NCI-H187 (cell line): Measurements from ENCODE around the gene TMEM222.

Experiments used
- DNase-seq, 2 experiments: peaks; one replicate each; lab custom pipeline; 2025; lab: John Stamatoyannopoulos, UW

The TMEM222 gene

DNA sequence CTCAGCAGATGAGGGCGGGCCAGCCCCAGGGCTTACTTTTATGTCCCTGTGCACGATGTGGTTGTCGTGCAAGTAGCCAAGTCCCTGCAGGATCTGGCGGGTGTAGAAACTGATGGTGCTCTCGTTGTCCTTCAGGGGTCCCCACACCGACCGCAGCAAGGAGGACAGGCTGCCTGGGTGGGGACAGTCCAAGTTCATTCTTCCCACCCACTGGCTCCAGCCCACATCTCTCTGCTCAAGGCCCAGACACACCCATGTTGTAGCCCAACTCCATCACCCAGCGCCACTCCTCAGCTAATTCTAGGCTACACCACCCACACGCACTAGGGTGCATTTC, 37.8 kb downstream of the TMEM222 start:
- DNase-seq = no peak

DNA sequence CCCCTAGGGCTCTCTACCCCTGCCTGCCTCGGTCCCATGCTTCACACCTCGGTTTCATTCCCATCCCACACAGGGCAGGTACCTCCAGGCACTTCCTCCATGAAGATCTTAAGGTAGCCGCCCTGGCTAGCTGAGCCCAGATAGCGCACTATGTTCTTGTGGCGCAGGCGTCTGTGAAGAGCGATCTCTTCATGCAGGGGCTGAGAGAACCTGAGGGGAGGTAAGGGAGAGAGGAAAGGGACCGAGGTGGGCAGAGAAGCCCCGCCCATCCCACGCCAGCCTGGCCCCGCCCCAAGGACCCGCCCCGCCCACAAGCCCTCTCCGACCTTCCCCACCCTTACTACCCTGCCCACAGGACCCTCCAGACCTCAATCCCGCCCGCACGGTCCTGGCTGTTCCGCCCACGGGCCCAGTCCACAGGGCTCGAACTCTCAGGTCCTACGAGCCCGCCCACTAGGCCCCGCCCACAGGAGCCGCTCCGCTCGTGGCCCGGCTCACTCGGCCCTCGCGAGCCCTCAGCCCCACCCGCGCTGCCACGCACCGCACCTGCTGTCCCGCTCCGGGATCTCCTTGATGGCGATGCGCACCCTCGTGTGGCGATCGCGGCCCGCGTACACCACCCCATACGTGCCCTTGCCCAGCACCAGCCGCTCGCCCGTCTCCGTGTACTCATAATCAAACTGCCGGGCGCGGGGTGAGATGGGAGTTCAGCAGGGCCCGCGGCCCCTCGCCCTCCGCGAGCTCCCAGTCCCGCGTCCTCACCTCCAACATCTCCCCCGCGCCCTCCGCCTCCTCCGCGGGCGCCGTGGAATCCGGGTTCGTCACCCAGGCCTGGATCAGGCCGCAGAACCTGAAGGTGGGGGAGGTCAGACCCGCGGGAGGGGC, 38.4 kb downstream of the TMEM222 start:
- no peak for DNase-seq

DNA sequence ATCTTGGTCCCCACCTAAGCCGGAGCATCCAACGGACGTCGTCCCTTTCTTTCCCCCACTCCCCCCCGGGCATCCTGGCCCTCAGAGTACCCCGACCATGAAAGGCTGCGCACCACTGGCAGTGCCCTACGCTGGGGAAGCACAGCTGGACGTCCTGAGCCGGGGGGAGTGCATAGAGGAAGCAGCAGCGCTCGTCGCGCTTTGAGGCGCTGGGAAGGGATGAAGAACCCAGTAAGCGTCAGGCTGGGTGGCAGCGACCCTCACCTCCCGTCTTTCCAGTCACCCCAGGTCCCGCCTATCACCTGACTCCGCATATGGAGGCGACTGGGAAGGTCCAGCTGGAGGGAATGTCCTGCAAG, 39.1 kb downstream of the TMEM222 start:
- DNase-seq = no peak

DNA sequence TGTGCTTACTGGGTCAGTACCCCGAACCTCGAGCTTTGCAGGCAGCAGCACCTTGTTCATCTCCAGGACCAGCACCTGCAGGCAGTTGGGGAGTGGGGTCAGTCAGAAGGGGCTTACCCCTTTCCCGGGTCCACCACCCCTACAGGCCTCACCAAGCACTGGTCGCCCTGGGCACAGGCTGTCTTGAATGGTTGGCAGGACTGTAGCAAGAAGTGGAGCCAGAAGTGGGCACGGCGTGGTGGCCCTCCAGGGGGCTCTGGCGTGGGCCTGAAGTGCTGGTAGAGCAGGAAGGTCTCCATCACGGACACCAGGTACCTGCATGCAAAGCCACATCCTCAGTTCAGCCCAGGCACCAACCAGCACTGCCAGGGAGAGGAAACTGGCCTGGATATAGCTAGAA, 39.6 kb downstream of the TMEM222 start:
- no peak for DNase-seq

DNA sequence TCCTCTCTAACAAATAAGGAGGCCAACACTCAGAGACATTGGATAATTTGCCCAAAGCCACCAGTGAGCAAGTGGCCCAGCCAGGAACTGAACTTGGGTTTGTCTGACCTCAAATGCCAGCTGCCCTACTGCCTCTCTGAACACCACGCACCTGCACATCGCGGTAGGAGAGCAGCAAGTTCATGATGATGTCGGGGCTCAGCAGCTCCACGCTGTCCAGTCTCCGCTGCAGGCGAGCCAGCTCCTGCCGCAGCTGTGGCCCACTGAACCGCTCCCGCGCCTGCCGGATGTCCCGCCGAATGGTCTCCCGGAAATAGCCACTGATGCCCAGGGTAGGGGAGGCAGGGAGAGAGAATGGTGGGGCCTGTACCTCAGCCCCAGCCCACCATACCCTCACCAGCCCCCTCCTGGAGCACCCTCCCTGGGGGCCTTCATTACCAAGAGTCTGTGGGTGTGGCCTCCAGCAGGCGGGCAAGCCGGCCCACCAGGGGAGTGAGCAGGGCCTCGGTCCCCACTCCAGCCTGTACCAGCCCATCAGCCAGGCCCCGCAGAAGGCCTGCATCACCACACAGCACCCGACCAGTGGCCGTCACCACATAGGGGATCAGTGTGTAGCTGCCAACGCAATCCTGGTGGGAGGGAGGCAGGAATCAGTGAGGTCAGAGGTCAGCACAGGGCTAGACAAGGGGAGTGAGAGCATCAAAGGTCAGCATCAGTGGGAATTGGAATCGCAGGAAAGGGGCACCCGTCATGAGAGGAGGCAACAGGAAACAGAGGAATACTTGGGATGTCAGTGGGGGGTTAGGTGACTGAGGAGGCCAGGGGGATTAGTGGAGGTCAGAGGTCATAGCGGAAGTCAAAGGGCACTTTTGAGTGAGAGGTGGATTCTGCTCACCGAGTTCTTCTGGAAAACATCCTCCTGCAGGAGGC, 42.1 kb downstream of the TMEM222 start:
- DNase-seq = no peak

DNA sequence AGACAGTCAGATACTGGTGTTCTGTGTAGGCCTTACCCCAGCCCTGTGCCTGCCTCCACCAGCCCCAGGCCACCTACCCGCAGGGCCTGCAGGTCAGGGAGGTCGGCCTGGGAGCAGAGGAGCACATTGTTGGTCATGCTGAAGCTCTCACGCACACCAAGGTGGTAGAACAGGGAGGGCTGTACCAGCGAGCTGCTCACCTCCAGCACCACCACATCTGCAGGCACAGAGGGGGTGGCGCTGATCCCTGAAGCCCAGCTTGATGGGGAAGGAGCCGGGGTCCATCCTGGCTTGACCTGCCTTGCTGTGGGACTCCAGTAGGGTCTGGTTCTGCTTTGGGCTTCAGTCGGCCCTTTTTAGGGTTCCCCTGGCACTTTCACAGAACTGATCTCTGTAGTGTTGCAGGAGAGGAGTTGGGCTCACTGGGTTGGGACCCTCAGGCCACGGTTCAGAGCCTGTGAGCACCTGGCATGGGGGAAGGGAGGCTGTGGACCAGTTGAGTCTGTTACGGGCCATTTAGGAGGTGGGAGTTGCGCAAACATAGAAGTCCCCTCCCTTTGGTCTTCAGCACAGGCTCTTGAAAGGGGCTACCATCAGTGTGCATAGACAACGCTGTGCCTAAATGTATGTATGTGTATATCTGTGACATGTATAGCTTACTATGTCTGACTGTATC, 42.9 kb downstream of the TMEM222 start:
- DNase-seq = no peak

DNA sequence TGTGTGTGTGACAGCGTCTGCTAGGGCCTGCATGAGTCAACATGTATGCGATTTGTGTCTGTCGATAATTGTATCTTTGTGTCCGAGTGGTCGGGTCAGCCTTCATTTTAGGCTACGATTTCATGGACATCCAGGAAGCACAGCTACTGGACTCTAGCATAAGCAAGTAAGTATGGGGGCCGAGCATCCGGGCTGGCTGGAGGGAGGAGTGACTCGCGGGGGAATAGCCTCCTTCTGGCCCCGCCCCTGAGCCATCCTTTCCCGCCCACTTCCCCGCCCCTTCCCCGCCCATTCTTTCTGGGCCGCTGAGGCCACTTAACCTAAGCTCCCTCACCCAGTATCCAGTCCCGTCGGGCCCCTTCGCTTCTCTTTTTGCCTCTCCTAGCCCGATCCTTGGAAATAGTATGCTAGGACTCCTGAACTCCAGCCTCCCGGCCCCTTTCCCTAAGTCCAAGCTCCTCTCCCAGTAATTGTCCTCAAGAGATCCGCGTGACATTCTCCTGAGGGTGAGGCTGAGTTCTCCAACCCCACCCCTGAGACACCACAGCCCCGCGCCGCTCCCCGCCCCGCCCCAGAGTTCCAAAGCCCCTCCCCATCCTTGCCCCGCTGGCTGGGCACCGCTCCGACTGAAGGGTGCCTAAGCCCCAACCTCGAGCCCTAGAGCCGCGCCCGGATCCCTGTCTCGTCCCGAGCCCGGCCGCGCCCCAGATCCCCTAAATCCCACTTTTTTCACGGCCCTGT, 43.6 kb downstream of the TMEM222 start:
- DNase-seq = peak; percentile 62 to 85

DNA sequence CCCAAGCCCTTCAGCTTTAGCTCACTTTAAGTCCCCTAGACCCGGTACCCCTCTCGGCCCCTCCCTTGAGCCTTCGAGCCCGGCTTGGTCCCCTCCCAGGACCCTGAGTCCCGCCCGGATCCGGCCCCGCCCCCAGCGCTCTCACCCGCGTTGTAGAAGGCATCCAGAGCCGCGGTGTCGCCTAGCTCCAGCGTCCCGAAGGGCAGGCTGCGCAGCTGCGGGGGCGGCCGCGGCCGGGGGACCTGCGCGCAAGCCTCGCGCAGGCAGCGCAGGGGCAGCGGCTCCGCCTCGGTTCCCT, 44.1 kb downstream of the TMEM222 start:
- peak in 1 of 2 experiments; percentile 52 for DNase-seq

DNA sequence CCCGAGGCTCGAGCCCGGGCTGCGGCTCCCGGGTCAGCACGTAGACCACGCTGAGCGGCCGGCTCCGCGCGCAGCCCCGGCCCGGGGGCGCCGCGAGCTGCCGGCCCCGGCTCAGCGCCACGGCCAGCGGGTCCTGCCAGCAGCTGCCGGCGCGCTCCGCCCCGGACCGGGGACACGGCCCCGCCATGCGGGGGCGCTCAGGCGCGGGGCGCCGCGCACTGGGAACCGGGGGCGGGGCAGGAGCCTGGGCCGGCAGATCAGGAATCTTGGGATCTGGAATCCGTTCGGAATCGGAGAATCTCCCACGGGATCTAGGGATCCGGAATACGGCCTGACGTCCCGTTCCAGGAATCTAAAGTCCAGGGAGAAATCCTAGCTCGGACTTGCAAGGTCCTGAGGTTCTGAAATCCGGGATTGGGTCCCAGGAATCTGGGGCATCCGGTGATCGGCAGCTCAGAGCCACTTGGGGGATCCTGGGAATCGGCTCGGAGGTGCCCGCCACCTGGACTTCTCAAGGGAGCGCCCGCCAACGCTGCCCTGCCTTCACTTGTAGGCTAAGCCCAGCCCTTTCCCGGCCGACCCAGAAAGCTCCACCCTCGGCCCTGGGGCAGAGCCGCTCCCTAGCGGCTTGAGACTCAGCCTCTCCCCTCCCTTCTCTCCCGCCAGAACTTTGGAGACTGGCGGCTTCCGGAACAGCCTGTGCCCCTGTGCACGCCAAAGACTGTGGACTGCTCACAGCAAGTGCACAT, 44.6 kb downstream of the TMEM222 start, which contains the start of gene MAP3K6:
Gene MAP3K6 (minus strand): TSS at position 551 of the 749 bp plus-strand sequence. CDS start 364 bp downstream, at position 187.
- peak; percentile 26 to 44 for DNase-seq

DNA sequence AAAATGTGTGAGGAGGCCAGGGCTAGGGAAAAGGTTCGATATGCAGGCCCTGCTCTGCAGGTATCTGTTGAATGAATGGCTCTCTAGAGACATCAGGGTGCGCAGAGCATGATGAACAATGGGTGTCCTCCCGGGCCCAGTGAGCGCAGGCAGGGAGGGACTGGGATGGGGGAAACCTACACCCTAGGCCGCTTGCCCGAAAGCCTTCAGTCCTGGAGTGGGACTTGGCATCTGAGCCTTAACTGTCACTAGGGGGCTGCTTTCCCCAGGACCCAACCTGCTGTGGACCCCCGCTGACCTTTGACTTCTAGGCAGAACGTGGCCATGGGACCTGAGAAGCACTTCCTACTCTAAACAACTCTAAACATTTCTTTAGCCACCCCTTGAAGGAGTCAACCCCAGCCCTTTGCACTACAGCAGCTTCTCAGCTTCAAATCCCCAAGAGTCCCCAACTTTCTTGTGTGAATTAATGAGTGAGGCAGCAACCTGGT, 45.2 kb downstream of the TMEM222 start:
- no peak for DNase-seq

DNA sequence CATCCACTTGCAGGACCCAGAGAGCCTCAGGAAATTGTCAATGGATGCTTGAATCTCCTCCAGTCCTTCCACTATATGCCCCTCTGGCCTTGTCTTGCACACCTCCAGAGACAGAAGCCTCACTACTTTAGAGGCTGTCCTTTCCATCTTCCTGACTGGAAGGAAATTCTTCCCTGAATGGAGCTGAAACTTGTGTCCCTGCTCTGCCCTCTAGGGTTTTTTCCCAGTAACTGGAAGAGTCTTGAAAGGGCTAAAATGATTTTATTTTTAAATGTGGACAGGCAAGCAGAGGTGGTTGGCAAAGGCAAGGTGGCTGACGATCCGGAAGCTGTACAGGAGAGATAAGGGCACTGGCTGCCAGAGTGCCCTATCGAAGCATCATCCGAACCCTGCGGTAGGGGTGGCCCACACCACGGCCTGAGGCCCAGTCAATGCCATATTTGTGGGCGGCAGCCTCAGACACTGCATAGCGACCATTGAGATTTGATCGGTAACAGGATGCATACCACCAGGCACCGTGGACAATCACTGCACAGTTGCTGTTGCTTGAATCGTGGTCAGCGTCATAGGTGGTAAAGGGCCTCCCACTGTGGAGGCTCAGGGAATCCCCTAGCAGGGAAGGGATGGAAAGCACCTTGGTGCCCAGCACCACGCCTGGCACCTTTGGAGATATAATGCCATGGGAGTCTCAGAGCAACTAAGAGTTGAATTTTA, 47.1 kb downstream of the TMEM222 start:
- DNase-seq = no peak

DNA sequence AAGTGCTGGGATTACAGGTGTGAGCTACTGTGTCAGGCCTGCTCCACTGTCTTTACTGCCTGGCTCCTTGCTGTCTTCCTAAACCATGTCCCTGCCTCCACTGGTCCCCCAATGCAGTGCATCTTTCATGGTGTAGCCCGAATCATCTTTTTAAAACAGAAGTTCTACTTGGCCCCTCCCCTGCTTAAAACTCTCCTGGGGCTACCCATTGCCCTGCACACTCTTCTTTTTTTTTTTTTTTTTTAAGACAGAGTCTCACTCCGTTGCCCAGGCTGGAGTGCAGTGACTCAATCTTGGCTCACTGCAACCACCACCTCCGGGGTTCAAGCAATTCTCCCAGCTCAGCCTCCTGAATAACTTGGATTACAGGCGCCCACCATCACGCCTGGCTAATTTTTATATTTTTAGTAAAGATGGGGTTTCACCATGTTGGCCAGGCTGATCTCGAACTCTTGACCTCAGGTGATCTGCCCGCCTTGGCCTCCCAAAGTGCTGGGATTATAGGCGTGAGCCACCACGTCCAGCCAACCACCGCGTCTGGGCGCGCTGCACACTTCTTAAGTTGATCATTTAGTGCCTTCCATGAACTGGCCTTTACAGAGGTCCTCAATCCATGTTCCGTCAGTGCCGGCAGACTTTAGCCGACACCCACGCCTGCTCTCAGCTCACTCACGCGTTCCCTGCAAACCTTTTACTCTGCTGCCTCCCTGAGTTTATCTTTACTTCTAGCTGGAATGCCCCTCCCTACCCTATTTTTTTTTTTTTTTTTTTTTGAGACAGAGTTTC, 50.3 kb downstream of the TMEM222 start:
- DNase-seq = no peak

DNA sequence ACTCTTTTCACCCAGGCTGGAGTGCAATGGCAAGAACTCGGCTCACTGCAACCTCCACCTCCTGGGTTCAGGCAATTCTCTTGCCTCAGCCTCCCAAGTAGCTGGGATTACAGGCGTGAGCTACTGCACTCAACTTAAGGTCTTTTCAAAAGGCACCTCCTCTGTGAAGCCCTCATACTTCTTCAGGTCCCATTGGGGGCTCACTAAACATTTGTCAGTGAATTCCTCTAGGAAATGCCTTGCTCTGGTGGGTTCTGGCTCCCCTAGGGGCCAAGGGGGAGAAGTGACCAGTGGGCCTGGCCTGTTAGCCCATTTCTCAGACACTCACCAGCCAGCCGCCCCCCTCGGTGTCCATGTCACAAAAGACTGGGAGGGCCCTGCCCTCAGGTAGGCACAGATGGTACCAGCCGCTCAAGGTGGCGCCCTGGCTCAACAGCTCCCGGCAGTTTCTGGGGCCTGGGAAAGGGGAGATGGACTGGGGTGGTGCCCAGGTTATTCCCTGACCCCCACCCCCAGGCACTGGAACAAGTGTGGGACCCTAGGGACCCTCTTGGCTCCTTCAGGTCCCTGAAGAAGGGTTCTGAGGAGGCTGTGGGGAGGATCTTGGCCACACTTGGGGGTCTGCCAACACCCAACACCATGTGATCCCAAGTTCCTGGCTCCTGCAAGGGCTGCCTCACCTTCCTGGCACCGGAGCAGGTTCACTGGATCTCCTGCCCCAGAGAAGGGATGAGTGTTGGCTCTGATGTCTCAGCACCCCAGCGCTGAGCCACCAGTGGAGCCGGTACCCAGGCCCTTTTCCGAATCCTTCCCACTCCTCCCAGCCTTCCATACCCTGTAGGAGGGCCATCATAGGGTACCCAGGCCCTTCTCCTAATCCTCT, 51.1 kb downstream of the TMEM222 start:
- DNase-seq = no peak

DNA sequence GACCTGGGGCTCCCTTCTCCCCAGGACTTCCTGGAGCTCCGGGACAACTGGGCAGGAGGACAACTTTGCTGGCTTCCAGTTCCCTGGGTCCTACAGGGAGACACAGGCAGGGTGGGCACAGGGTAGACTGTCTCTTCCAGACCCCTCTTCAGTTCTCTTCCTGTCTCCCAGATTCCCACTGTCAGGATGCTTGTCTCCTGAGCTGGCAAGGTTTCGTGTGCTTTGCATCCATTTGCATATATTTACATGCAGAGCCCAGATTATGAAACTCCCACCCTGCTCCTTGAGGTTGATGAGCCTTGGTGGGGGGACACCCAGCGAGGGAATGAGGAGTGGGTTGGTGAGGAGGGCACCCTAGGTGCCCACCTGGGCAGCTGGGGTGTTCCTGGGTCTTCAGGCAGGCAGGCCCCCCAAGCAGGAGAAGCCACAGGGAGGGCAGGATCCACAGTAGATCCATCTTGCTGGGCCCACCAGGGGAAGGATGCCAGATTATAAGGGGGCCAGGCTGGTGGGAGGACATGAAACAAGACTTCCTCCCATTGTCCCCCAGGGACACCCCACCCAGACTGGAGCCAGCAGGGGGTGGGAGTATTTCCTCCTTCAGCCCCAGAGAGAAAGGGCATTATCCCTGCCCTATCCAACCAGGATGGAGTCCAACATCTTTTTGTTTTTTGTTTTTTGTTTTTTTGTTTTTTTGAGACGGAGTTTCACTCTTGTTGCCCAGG, 52.6 kb downstream of the TMEM222 start, which contains the start of gene FCN3:
Gene FCN3 (minus strand): TSS at position 463 of the 725 bp plus-strand sequence. CDS start 6 bp downstream, at position 457.
- no peak for DNase-seq

DNA sequence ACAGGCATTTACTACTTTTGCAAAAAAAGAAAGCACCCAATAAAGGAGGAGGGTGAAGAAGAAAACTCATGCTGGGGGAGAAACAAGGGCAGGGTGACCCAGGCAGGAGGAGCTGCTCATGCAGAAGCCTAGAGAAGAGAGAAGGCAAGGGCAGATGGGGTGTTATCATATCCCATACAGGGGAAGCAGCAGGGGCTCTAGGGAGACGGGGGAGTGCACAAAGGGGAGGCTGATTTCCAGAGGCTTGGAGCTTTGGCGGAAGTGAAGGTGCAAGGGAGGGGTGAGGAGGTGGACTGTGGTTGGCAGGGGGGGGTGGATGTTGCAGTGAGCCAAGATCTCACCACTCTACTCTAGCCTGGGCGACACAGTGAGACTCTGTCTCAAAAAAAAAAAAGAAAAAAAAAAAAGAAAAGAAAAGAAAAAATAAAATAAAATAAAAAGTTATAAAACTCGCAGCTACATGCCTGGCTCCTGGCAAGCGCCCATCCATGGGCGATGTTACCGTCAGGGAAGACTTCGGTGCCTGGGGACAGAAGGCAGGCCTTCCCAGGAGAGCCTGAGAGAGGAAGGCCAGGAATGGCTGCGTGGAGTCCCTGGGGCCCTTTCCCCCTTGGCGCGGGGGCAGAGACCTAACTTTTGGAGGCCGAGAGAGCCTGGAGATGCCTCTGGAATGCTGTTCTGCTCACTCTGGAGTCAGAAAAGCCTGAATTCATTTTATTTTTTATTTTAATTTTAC, 56.0 kb downstream of the TMEM222 start:
- DNase-seq = no peak

DNA sequence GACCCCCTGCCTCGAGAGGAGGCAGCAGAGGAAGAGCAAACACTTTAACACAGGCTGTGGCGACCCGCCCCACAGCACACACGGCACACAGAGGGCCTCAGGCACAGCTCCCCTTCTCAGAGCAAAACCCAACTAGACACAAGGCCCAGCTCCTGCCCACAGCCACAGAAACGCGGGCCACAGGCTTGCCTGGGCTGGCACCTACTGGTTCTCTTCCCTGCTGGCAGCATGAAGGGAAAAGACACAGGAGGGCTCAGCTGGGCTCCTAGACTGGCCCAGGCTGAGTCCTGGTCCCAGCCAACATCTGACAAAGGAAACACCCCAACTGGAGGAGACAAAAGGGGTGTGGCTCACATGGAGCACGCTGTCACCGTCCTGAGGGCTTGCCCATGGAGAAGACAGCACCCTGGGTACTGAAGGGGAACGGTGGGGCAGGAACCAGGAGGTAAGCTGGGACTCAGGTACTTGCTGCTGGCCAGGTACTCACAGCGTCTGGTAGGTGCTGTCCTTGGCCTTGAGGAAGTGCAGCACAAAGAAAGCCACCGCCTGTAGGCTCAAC, 57.7 kb downstream of the TMEM222 start:
- no peak for DNase-seq

DNA sequence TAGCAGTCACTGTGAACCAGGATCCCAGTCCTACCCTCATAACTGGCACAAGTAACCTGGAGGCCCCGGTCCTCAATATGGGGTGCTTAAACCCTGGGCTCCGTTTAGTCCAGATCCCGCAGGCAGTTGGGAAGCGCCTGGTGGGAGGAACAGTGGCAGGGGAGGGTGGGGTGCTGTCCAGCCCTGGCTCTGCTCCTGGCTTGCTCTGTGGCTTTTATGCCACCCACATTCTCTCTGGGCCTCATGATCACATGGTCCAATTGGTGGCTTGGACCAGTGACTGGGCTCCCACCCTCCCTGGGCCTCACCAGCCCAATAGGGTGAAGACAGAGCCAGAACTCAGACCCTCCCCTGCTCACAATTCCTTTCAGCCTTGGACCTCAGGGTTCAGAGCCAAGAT, 58.3 kb downstream of the TMEM222 start:
- DNase-seq = no peak
